HG03354 (cell line): ENCODE results near the gene RUNX1.

Experiments used
- ATAC-seq: cut with Tn5 transposase; IDR thresholded peaks from one replicate; pipeline ENCODE4 v1.9.1; 2021; ENCODE audit warnings: mild to moderate bottlenecking; ENCODE audit not compliant: unreplicated experiment, poor library complexity, severe bottlenecking

RUNX1 gene

GRCh38 chr21:34912022-34912945 lies 136.8 kb downstream of the RUNX1 start:
- ATAC-seq: no peak

- no peak for ATAC-seq
These were observed 137.7 kb downstream of the RUNX1 start for GRCh38 chr21:34911360-34911759.

- ATAC-seq: no peak
These were observed 138.7 kb downstream of the RUNX1 start for GRCh38 chr21:34910396-34910795.

- no peak for ATAC-seq
These were observed 139.4 kb downstream of the RUNX1 start for GRCh38 chr21:34909492-34910292.

DNA sequence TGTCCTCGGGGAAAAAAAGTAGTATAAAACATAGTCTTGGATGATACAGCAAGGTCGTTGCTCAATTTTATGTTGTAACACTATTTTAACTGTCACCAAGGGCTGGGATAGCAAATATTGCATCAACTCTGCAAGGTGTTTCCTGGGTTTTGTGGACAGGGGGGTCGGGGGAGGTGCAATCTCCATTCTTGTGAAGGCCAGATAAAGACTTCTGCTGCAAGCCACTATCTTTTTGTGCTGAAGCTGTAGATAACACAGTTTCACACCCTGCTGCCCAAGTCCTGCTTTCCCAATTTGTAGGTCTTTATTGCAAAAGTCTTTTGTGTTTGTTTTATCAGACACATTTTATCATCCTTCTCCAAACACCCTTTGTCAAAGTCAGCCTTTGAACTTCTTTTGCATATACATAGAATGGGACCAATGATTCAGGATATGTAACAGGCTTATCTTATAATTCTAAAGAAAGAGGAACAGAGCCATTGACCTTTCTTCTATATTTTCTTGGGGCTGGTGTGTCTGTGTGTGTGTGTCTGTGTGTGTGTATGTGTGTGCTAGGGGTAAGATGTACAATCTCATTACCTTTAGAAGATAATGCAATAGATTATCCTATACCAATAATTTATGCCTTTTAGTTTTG lies 140.6 kb downstream of the RUNX1 start:
- ATAC-seq: no peak

- ATAC-seq: no peak
These were observed 141.4 kb downstream of the RUNX1 start for GRCh38 chr21:34907461-34908418.

DNA sequence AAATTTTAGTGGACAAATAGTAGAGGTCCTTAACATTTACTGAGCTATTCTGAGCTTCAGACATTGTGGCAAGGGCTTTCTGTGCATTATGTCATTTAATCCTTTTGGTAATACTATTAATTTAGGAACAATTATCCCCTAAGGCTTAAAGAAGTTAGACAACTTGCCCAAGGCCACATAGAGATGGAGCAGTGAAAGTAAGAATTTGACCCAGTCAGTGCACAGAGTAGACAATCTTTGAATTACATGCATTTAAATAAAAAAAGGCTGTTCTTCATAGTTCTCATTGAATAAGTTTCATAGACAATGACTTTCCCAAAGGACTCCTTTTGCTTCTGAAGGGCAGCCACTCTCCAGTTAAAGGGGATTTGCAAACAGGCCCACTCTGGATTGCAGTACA lies 142.7 kb downstream of the RUNX1 start:
- no peak for ATAC-seq

- ATAC-seq: no peak
These were observed 143.9 kb downstream of the RUNX1 start for GRCh38 chr21:34905218-34905537.

DNA sequence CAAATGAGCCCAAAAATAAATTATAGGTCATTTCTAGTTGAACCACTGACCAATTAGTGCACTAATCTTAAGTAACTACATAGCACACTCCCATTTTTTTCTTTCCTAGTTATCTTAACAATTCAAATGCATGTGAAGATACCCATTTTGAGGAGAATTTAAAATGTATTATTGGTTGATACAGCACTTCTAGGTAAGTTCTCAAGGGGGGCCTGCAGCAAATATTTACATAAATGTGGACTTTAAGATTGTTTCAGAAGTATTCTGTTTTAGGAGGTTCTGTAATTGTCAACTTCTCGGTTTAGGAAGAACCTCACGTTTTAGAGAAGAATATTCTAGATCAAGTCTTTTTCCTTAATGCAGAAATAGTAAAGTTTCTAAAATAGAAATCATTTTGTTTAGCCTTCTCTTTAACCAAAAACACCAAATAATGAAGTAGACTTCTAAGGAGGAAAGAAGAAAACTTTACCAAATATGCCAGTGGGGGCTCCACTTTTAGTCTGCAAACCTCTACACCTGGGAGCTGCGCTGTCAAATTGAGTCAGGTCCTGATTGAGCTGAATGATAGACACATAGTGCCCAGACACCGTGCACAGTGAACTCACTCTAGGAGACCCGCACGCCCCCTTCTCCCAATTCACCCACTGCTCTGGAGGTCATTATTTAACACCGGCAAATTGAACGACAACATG lies 144.4 kb downstream of the RUNX1 start:
- no peak for ATAC-seq

DNA sequence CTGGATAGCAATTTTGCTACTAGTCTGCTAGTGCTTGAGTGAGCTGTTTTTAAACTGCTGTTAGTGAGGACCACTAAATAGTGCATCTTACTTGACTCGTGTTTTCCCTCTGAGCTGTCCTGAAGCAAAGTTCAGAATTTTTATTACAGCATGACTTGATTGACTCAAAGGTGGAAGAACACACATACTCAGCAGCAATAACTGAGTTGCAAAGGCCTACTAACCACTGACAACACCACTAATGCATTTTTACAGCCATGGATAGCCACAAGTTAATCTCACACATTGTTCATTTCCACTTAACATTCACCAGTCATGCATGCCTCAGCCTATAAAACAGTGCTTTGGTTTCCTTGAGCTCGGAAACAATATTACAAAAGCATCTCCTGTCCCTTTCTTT lies 148.7 kb downstream of the RUNX1 start:
- no peak for ATAC-seq

- ATAC-seq: no peak
These were observed 149.3 kb downstream of the RUNX1 start for GRCh38 chr21:34899760-34900159.

GRCh38 chr21:34899302-34899701 lies 149.8 kb downstream of the RUNX1 start:
- ATAC-seq: no peak

DNA sequence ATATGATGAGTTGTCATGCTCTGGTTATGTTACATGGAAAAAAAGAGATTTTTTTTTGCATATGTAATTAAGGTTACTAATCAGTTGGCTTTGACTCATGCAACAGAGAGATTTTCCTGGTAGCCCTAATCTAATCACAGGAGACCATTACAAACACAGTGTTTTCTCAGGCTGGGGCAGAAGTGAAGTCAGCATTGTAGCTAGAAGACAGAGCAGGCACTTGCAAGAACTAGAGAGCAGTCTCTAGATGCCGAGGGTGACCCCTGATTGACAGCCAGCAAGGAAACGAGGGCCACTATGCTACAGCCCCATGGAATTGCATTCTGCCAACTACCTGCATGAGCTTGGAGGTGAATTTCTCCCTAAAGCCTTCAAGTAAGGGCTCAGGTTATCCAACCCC lies 151.3 kb downstream of the RUNX1 start:
- no peak for ATAC-seq

GRCh38 chr21:34894401-34894800 lies 154.7 kb downstream of the RUNX1 start:
- no peak for ATAC-seq

DNA sequence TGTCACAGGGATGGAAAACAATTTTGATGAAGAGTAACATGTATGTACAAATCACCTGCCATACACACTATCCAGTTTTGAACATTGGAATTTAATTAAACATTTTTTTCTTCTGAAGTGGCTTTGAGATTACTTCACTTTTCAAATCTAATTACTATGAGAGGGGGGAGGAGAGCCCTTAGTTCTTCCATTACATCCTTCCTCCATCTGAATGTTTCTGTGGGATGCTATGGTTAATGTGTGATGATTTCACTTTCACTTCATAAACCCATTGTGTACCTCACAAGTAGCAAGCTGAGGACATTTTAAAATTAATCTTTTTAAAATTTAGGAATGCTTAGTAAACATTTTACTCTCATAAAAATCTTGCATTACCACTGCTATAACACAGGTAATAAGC lies 156.9 kb downstream of the RUNX1 start:
- ATAC-seq: no peak

GRCh38 chr21:34891613-34891943 lies 157.5 kb downstream of the RUNX1 start:
- no peak for ATAC-seq

DNA sequence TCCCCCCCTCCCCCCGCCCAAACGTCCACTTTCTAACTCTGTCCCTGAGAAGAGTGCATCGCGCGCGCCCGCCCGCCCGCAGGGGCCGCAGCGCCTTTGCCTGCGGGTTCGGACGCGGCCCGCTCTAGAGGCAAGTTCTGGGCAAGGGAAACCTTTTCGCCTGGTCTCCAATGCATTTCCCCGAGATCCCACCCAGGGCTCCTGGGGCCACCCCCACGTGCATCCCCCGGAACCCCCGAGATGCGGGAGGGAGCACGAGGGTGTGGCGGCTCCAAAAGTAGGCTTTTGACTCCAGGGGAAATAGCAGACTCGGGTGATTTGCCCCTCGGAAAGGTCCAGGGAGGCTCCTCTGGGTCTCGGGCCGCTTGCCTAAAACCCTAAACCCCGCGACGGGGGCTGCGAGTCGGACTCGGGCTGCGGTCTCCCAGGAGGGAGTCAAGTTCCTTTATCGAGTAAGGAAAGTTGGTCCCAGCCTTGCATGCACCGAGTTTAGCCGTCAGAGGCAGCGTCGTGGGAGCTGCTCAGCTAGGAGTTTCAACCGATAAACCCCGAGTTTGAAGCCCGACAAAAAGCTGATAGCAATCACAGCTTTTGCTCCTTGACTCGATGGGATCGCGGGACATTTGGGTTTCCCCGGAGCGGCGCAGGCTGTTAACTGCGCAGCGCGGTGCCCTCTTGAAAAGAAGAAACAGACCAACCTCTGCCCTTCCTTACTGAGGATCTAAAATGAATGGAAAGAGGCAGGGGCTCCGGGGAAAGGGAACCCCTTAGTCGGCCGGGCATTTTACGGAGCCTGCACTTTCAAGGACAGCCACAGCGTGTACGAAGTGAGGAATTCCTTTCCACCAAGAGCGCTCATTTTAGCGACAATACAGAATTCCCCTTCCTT lies 158.1 kb downstream of the RUNX1 start:
- no peak for ATAC-seq

DNA sequence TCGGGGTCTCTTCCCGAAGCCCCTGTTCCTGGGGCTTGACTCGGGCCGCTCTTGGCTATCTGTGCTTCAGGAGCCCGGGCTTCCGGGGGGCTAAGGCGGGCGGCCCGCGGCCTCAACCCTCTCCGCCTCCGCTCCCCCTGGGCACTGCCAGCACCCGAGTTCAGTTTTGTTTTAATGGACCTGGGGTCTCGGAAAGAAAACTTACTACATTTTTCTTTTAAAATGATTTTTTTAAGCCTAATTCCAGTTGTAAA lies 158.7 kb downstream of the RUNX1 start:
- no peak for ATAC-seq
